Fibroblast of lung (primary cell): ENCODE measurements around the gene NFASC. TPM values are rescaled to one million over a fixed set of nuclear protein-coding genes. Genes with fewer than 3 reads are reported as not detected.

Experiments used
- DNase-seq, 2 donors: peaks; one replicate each; pipeline versions ENCODE4 v3.0.0 to v3.0.0-alpha.2; 2010; ENCODE audit warnings: low read depth in 2 of 2
- H2AFZ ChIP-seq: 2 replicates; pipeline ENCODE4 v1.5.1; 2012; ENCODE audit warnings: low read length, control low read depth, inconsistent platforms
- H3K27ac ChIP-seq: 2 replicates; pipeline ENCODE4 v1.5.1; 2011; ENCODE audit warnings: low read length, control low read depth; ENCODE audit not compliant: insufficient read depth
- H3K27me3 ChIP-seq: 2 replicates; pipeline ENCODE4 v1.5.1; 2011; ENCODE audit warnings: mild to moderate bottlenecking, low read length; ENCODE audit not compliant: control insufficient read depth, insufficient read depth
- H3K36me3 ChIP-seq: 2 replicates; pipeline ENCODE4 v1.5.1; 2011; ENCODE audit warnings: low read length; ENCODE audit not compliant: control insufficient read depth, insufficient read depth
- H3K4me1 ChIP-seq: 2 replicates; pipeline ENCODE4 v1.5.1; 2011; ENCODE audit warnings: low read length; ENCODE audit not compliant: control insufficient read depth, insufficient read depth; ENCODE audit errors: extremely low read depth
- H3K4me2 ChIP-seq: 2 replicates; pipeline ENCODE4 v1.5.1; 2011; ENCODE audit warnings: low read length, control low read depth; ENCODE audit not compliant: insufficient read depth; ENCODE audit errors: extremely low read depth
- H3K4me3 ChIP-seq, 4 experiments: fragments of 200-600 bp in 1 of 4; sonication (generic) in 1 of 4; replicated peaks in 1 of 4; 2 replicates each; pipeline ENCODE4 v1.5.1; 2011 to 2016; ENCODE audit warnings: low read length in 4 of 4, low read depth in 3 of 4, mild to moderate bottlenecking in 3 of 4, control low read depth in 2 of 4, inconsistent platforms in 1 of 4, mixed read lengths in 1 of 4; ENCODE audit not compliant: insufficient read depth in 1 of 4; ENCODE audit errors: control extremely low read depth in 1 of 4
- H3K79me2 ChIP-seq: 2 replicates; pipeline ENCODE4 v1.5.1; 2012; ENCODE audit warnings: mild to moderate bottlenecking, low read length, inconsistent platforms; ENCODE audit not compliant: control insufficient read depth, insufficient read depth
- H3K9ac ChIP-seq: 2 replicates; pipeline ENCODE4 v1.5.1; 2011; ENCODE audit warnings: mild to moderate bottlenecking, low read length, control low read depth; ENCODE audit not compliant: insufficient read depth
- H3K9me3 ChIP-seq: 2 replicates; pipeline ENCODE4 v1.5.1; 2012; ENCODE audit warnings: low read depth, low read length; ENCODE audit not compliant: control insufficient read depth, insufficient read depth
- H4K20me1 ChIP-seq: 2 replicates; pipeline ENCODE4 v1.5.1; 2011; ENCODE audit warnings: low read length; ENCODE audit not compliant: control insufficient read depth, insufficient read depth; ENCODE audit errors: extremely low read depth
- EZH2 ChIP-seq: IDR thresholded peaks from 2 replicates; pipeline ENCODE4 v1.5.1; 2012; ENCODE audit warnings: low read length, control low read depth, mild to moderate bottlenecking; ENCODE audit errors: missing control alignments
- polyA plus RNA-seq, 2 donors: library from polyadenylated mRNA; depleted of rRNA in 1 of 2; stranded (reverse) in 1 of 2; unstranded in 1 of 2; fragments of >200 nt; gene quantifications; 2 replicates each; pipeline ENCODE4 v1.2.1, GENCODE V29; 2011 to 2012; ENCODE audit warnings: missing spikeins in 1 of 2
- total RNA-seq: library from RNA; depleted of rRNA; stranded (reverse); fragments of >200 nt; gene quantifications from 2 replicates; pipeline ENCODE4 v1.2.1, GENCODE V29; 2014
- TF ChIP-seq, protein P1 (sequence below), 2 donors: IDR thresholded peaks in 1 of 2; conservative IDR thresholded peaks in 1 of 2; 1 replicate in 1 of 2; 2 replicates in 1 of 2; pipeline ENCODE4 v1.5.1; 2011 to 2012; ENCODE audit warnings: low read length in 2 of 2, control low read depth in 1 of 2, inconsistent platforms in 1 of 2, low read depth in 1 of 2, mild to moderate bottlenecking in 1 of 2

NFASC gene
- total and polyA plus RNA-seq, 2 donors (not counting 1 experiment from before 2014, with no cell fraction given) = 13.4 to 16.5 TPM

DNA sequence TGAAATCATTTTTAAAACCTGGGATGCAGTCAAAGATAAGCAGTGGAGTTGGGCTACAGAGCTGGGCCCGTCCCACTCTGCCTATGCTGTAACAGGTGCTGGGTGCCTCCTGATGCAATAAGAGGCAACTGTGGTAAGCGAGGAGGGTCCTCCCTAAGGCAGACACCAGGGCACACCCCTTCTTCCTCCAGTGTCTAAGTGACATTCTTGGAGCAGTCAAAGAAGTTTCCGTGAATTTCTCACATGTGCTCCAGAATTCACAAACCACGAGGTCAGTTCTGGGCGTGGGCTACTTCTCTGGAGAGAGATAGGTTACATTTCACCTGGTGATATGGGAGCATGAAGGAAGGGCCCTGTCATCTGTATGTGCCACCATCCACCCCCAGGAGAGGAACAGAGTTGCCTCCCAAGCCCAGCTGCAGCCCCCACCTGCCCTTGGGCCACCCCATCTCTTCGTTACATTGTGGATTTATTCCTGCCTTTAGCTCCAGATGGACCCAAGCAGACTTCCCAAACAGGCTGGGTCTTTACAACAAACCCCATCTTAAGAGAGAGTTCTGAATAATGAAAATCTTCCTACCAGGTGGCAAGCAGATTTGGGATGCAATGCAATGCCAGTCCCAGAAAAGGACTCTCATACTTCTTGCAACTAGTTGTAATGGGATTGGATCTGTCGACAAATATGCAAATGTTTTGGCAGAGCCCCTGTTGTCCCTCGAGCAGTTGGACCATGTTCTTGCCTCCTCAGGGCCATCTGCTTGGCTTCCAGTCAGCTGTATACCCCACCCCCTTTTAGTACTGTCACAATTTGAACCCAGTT, 89.9 kb downstream of the NFASC start:
- H3K9me3 ChIP-seq = no peaks in the 10 kb centered on the region
- TF ChIP-seq EZH2 = no peak
- TF ChIP-seq, protein P1, sequence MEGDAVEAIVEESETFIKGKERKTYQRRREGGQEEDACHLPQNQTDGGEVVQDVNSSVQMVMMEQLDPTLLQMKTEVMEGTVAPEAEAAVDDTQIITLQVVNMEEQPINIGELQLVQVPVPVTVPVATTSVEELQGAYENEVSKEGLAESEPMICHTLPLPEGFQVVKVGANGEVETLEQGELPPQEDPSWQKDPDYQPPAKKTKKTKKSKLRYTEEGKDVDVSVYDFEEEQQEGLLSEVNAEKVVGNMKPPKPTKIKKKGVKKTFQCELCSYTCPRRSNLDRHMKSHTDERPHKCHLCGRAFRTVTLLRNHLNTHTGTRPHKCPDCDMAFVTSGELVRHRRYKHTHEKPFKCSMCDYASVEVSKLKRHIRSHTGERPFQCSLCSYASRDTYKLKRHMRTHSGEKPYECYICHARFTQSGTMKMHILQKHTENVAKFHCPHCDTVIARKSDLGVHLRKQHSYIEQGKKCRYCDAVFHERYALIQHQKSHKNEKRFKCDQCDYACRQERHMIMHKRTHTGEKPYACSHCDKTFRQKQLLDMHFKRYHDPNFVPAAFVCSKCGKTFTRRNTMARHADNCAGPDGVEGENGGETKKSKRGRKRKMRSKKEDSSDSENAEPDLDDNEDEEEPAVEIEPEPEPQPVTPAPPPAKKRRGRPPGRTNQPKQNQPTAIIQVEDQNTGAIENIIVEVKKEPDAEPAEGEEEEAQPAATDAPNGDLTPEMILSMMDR (conservative IDR thresholded peaks at IDR 0.05 in 1 of 2, IDR thresholded peaks at IDR 0.05 in 1 of 2; ENCODE audit: low read depth in 1 of 2, low read length in 2 of 2) = no peak
- DNase-seq = no peak
- H3K4me1 ChIP-seq = no peaks in the 10 kb centered on the region
- no peak overlapping the region for H3K4me3 ChIP-seq
- no peak overlapping the region for H3K9ac ChIP-seq
- H3K27me3 ChIP-seq = no peaks in the 10 kb centered on the region
- no peaks in the 10 kb centered on the region for H4K20me1 ChIP-seq
- H3K36me3 ChIP-seq = no peaks in the 10 kb centered on the region
- no peaks in the 10 kb centered on the region for H3K79me2 ChIP-seq
- no peak overlapping the region for H3K4me2 ChIP-seq
- no peak overlapping the region for H2AFZ ChIP-seq
- H3K27ac ChIP-seq = no peak overlapping the region

- DNase-seq = no peak
- no peak for TF ChIP-seq EZH2
- TF ChIP-seq, protein P1 (conservative IDR thresholded peaks at IDR 0.05 in 1 of 2, IDR thresholded peaks at IDR 0.05 in 1 of 2; ENCODE audit: low read depth in 1 of 2, low read length in 2 of 2) = no peak
Observed at GRCh38 chr1:204961765-204962419, 91.2 kb downstream of the NFASC start.

GRCh38 chr1:204962742-204963632, 92.3 kb downstream of the NFASC start:
- H3K36me3 ChIP-seq = no peaks in the 10 kb centered on the region
- H3K4me3 ChIP-seq = no peak overlapping the region
- TF ChIP-seq, protein P1 (conservative IDR thresholded peaks at IDR 0.05 in 1 of 2, IDR thresholded peaks at IDR 0.05 in 1 of 2; ENCODE audit: low read depth in 1 of 2, low read length in 2 of 2) = no peak
- no peak overlapping the region for H3K4me2 ChIP-seq
- H2AFZ ChIP-seq = no peak overlapping the region
- H3K9ac ChIP-seq = no peak overlapping the region
- no peaks in the 10 kb centered on the region for H3K4me1 ChIP-seq
- no peaks in the 10 kb centered on the region for H4K20me1 ChIP-seq
- DNase-seq = no peak
- H3K27ac ChIP-seq = no peak overlapping the region
- no peaks in the 10 kb centered on the region for H3K79me2 ChIP-seq
- no peaks in the 10 kb centered on the region for H3K27me3 ChIP-seq
- no peaks in the 10 kb centered on the region for H3K9me3 ChIP-seq

More at GRCh38 chr1:204961765-204962419, 91.2 kb downstream of the NFASC start:
- Histone ChIP-seq H3K9ac (no peak overlapping the region), H2AFZ (no peak overlapping the region), H3K27me3 (no peaks in the 10 kb centered on the region), H3K4me1 (no peaks in the 10 kb centered on the region), H3K36me3 (no peaks in the 10 kb centered on the region), H4K20me1 (no peaks in the 10 kb centered on the region), H3K79me2 (no peaks in the 10 kb centered on the region), H3K9me3 (no peaks in the 10 kb centered on the region), H3K4me3 (no peak overlapping the region), H3K4me2 (no peak overlapping the region), H3K27ac (no peak overlapping the region)
